Endometrial microvascular endothelial cells (primary cell): Measurements from ENCODE around the gene ABHD4. TPM values are rescaled to one million over a fixed set of nuclear protein-coding genes. Genes with fewer than 3 reads are reported as not detected.

Source experiments
- in situ Hi-C: cut with HindIII; loops from 2 replicates; pipeline ENCODE4 v1.10.0; 2017; ENCODE audit warnings: low sequenced_read_pairs, low pct_unique_long_range_greater_than_20kb; ENCODE audit errors: inconsistent ontology term
- total RNA-seq: library from RNA; depleted of rRNA; stranded (reverse); fragments of >200 nt; gene quantifications from one replicate; pipeline ENCODE4 v1.2.3, GENCODE V29; 2015; ENCODE audit errors: inconsistent ontology term

Gene ABHD4
- total RNA-seq, 1 donor from 2014 or later, result 15.4 TPM

GRCh38 chr14:22650046-22650739 is 52.1 kb downstream of the ABHD4 start:
- in situ Hi-C loops, result no loop called here

- in situ Hi-C loops, result no loop called here
Observed at GRCh38 chr14:22650960-22651521, 52.9 kb downstream of the ABHD4 start.

- in situ Hi-C loops, result no loop called here
Observed at GRCh38 chr14:22651586-22651985, 53.5 kb downstream of the ABHD4 start.

- in situ Hi-C loops, result no loop called here
Observed at GRCh38 chr14:22653012-22653621, 55.0 kb downstream of the ABHD4 start.

GRCh38 chr14:22656226-22656625 is 58.1 kb downstream of the ABHD4 start:
- in situ Hi-C loops, result no loop called here

GRCh38 chr14:22656945-22657731 is 59.0 kb downstream of the ABHD4 start:
- in situ Hi-C loops, result no loop called here

- in situ Hi-C loops, result no loop called here
Observed at GRCh38 chr14:22657861-22658260, 59.8 kb downstream of the ABHD4 start.

GRCh38 chr14:22658946-22659345 is 60.8 kb downstream of the ABHD4 start:
- in situ Hi-C loops, result no loop called here

- in situ Hi-C loops, result no loop called here
Observed at GRCh38 chr14:22660654-22661053, 62.6 kb downstream of the ABHD4 start.

Other genes with a start within 250 kb of the ABHD4 start
- gene DAD1, start 9.1 kb upstream of the ABHD4 start, total RNA-seq, result 480 TPM
- not detected for gene OR6J1, start 46.1 kb downstream of the ABHD4 start, total RNA-seq
- gene OXA1L, start 168.4 kb downstream of the ABHD4 start, total RNA-seq, result 203 TPM
- gene SLC7A7, start 217.1 kb downstream of the ABHD4 start, total RNA-seq, result 20.1 TPM
- 310 TPM for gene MRPL52, start 231.6 kb downstream of the ABHD4 start, total RNA-seq
- 416 TPM for gene MMP14, start 238.3 kb downstream of the ABHD4 start, total RNA-seq